GM21717 (cell line): ENCODE measurements around the gene S1PR4.
"Not testable (repeated sequence)": the region's sequence is repeated elsewhere in the genome, so short reads cannot be mapped to it uniquely, and the experiment has no call there.

Experiments
- ATAC-seq: cut with Tn5 transposase; IDR thresholded peaks from one replicate; pipeline ENCODE4 v1.9.1; 2021; ENCODE audit warnings: mild to moderate bottlenecking, moderate library complexity; ENCODE audit not compliant: unreplicated experiment

The S1PR4 gene

DNA sequence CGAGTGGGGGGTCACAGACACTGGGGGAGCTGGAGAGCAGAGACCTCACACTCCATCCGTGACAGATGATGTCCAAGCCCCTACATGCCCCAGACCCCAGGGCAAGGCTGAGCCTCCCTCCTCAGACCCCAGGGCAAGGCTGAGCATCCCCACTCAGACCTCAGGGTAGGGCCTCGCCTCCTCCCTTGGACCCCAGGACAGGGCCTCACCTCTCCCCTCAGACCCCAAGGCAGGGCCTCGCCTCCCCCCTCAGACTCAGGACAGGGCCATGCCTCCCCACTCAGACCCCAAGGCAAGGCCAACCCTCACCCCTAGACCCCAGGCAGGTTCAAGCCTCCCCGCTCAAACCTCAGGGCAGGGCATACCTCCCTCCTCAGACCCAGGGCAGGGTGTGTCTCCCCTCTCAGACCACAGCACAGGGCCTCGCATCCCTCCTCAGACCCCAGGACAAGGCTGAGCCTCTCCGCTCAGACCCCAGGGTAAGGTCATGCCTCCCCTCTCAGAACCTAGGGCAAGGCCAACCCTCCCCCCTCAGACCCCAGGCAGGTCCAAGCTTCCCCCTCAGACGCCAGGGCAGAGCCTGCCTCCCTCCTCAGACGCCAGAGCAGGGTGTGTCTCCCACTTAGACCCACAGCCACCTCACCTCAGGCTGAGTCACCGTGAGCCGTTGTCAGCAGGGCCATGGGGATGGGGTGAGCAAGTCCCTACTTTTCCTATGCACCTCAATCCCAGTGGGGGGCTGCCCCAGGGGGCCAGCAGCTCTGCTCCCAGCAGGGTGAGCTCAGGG, 1.7 kb upstream of the S1PR4 start:
- ATAC-seq = no peak

DNA sequence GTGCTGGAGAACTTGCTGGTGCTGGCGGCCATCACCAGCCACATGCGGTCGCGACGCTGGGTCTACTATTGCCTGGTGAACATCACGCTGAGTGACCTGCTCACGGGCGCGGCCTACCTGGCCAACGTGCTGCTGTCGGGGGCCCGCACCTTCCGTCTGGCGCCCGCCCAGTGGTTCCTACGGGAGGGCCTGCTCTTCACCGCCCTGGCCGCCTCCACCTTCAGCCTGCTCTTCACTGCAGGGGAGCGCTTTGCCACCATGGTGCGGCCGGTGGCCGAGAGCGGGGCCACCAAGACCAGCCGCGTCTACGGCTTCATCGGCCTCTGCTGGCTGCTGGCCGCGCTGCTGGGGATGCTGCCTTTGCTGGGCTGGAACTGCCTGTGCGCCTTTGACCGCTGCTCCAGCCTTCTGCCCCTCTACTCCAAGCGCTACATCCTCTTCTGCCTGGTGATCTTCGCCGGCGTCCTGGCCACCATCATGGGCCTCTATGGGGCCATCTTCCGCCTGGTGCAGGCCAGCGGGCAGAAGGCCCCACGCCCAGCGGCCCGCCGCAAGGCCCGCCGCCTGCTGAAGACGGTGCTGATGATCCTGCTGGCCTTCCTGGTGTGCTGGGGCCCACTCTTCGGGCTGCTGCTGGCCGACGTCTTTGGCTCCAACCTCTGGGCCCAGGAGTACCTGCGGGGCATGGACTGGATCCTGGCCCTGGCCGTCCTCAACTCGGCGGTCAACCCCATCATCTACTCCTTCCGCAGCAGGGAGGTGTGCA, 587 bp downstream of the S1PR4 start:
- ATAC-seq = no peak

DNA sequence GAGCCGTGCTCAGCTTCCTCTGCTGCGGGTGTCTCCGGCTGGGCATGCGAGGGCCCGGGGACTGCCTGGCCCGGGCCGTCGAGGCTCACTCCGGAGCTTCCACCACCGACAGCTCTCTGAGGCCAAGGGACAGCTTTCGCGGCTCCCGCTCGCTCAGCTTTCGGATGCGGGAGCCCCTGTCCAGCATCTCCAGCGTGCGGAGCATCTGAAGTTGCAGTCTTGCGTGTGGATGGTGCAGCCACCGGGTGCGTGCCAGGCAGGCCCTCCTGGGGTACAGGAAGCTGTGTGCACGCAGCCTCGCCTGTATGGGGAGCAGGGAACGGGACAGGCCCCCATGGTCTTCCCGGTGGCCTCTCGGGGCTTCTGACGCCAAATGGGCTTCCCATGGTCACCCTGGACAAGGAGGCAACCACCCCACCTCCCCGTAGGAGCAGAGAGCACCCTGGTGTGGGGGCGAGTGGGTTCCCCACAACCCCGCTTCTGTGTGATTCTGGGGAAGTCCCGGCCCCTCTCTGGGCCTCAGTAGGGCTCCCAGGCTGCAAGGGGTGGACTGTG, 1.2 kb downstream of the S1PR4 start:
- ATAC-seq = no peak

DNA sequence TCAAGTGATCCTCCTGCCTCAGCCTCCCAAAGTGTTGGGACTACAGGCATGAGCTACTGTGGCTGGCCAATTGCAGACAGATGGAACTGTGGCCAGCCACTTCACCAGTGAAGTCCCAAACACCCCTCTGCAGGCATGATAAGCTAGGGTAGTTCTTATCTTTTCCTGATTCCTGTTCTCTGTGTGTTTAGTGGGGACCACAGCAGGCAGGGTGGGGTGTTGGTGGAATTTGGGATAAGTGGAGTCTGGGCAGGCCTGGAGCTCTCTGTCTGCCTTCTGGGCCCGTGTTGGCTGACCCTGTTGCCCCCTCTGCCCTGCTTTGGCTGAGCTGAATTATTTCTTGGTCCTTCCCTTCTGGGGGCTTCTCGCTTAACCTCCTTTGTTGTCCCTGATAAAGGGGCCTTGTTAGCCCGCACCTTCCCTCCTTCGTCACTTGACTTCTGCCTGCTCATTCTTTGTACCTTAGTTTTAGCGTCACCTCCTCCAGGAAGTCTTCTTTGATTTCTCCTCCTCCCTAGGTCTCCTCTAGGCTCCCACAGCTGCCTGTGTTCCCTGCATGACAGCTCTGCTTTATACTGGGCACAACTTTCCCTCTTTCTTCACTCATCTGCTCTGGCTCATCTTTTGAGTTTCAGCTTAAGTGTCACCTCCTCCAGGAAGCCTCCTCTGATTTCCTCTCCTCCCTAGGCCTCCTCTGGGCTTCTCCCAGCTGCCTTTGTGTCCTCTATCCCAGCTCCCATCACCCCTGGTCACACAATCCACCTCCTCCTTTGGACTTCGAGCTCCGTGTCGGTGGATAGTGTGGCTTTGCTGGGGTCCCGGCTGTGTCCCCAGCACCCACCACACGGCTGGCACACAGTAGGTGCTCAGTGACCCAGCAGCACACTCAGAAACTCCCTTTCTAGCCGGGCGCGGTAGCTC, 5.4 kb downstream of the S1PR4 start:
- no peak for ATAC-seq

DNA sequence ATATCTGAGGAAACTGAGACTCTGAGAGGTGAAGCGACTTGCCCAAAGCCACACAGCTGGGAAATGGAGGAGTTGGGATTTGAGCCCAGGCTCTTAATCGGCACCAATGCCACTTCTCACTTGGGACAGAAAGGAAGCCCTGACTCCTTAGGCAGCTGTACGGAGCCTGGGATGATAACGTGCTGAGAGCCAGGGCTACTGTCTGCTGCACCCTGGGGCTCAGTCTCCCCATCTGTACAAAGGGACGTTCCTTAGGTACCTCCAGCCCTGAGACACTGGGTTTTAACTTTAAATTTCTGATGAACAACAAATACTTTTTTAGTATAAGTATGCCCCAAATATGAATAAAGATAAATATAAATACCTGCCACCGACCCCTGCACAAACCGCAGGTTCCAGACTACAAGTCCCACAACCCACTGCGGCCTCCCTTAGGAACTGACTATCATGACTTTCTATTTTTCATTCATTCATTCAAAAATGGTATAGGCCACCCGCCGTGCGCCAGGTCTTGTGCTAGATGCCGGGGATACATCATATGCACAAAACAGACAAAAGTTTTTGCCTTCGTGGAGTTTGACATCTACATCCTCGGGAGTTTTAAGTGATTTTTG, 6.4 kb downstream of the S1PR4 start:
- peak; percentile 21 for ATAC-seq

DNA sequence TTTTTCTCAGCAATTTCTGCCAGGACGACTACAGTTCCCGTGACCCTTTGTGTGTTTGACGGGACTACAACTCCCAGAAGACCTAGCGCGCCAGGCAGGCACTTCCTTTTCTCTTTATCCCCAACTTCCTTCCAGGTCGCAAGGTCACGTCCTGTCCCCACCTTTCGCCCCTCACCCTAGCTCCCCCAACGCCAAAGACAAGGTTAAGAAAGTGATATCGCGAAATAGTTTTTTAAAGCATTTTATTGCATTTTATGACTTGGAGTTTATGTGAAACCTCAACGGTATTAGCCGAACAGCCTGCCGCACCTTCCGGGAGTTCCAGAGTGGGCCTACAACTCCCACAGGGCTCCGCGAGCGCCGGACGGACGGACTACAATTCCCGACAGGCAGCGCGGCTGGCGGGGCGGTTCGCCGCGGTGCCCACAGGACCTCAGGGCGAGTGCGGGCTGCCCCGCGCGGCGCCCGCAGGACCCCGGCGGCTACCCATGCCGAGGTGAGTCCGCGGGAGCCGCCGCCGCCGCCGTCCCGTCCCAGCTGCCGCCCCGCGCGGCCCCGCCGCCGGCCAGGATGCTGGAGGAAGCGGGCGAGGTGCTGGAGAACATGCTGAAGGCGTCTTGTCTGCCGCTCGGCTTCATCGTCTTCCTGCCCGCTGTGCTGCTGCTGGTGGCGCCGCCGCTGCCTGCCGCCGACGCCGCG, 7.0 kb downstream of the S1PR4 start, which contains the start of gene NCLN:
Gene NCLN (plus strand): TSS at position 470 of the 699 bp plus-strand sequence. CDS start 101 bp downstream, at position 571.
- peak; percentile 61 for ATAC-seq

DNA sequence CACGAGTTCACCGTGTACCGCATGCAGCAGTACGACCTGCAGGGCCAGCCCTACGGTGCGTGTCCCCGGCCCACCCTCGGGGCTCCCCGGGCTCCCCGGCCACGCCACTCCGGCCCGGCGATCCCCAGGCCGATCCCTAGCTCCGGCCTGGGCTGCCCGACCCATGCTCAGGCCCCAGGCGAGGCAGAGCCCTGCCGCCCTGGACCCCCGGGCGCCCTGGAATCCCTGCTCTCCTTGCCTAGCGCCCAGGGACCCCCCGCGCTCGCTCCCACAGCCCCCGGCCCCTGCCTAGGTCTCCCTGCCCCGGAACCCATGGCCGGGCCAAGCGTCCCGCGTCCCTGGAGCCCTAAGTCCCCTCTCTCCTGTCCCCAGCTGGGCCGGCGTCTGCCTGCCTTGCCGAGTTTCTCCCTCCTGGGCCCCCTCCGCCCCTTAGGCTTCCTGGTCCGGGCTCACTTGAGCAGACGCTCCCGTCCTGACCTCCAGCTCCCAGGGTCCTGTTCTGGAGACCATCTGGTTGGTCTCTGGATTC, 7.7 kb downstream of the S1PR4 start:
- ATAC-seq = no peak

DNA sequence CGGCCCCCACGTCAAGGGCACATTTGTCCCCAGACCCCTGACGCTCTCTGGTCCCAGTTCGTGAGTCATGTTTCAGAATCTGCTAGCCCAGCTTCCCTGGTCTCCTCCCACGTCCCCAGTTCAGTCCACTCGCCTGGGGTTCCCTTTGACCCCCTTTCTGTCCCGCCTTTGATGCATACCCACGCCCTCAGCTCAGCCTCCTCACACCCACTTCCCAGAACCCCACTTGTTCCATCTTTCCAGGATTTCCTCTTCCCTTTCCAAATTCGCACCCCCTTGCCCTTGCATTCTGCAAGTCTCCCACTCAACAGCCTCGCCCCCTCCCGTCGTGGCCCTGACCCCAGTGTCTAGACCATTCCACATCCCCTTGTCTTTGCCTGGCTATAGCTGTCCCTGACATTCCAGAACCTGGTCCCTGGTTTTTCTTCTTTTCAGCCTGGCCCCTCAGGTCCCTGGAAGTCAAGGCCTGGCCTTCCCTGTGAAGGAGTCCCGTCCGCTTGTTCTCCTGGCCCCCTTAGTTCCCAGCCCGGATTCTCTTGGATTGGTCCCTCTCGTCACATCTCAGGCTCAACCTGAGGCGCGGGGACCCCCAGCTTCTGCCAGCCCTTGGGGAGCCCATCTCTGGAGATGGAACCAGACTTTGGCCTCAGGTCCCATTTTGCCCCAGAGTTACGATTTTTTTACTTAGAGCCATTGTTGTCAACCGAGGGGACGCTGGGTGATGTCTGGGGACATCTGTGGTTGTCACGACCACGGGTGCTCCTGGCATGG, 8.5 kb downstream of the S1PR4 start:
- ATAC-seq = no peak

DNA sequence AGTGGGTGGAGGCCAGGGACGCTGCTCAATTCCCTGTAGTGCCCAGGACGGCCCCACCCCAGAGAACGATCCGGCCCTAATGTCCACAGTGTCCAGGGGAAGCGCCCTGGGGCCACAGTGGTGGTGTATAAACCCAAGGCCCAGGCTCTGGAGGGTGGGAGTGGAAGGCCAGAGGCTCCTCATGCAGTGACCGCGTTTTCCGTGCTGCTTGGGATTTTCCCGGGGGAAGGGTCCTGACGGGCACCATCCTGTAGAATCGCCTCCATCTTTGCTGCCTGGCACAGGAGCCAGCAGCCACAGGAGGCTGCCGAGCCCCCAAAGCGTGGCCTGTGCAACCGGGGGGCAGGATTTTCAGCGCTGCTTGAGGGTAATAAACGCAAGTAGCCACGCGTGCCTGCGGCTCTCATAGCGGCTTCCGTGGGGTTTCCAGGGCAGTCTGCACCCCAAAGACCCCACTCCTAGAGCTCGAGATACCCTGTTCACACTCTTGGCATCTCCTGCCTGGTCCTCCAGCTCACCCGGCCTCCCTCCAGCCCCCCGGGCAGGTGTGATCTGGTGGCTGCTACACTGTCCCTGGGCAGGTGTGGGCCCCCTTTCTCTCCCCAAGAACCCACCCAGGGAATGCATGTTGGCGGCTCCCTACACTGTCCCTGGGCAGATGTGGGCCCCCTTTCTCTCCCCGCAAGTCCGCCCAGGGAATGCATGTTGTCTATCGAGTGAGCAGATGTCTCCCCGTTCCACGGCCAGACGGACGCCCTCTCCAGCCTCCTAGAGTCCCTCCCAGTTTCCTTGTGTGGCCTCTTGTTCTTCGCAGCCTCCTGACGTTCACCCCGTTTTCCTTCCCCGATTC, 9.3 kb downstream of the S1PR4 start:
- ATAC-seq = no peak

DNA sequence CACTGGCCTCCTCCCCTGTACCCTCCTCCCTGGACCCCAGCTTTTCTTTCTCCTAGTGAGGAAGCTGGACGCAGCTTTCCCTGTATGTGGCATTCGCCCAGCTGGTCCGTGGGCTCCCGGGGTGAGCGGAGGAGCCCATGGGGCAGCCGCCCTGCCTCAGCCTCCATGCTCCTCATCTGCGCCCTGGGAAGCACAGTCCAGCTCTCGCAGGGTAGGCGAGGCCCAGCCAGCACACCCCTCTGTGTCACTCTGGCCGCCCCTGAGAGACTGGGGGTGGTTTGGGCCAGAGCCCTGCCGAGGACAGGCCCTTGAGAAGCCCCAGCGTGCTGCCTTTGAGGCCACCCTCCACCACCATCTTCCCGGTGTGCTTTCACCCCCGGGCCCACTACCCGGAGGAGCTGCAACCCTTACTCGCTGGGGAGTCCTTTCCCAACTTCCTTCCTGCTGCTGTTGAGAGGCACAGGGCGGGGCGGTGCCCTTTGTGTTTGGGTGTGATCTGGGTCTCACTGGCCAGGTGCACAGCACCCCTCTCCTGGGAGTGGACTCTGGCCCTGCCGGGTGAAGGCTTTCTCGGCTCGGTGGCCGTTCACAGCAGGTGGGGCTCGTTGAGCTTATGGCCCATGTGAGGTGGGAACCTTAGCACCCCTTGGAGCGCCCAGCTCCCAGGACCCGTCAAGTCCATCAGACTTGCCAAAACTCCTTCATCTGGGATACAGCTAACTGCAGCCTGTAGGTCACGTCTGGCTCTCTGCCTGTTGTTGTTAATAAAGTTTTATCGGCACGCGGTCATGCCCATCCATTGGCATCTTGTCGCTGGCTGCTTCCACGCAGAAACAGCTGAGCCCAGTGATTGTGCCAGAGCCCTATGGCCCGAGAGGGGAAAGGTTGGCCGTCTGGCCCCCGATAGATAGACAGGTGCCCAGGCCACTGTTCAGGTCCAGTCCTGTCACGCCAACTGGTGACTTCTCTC, 10.3 kb downstream of the S1PR4 start:
- no peak for ATAC-seq

DNA sequence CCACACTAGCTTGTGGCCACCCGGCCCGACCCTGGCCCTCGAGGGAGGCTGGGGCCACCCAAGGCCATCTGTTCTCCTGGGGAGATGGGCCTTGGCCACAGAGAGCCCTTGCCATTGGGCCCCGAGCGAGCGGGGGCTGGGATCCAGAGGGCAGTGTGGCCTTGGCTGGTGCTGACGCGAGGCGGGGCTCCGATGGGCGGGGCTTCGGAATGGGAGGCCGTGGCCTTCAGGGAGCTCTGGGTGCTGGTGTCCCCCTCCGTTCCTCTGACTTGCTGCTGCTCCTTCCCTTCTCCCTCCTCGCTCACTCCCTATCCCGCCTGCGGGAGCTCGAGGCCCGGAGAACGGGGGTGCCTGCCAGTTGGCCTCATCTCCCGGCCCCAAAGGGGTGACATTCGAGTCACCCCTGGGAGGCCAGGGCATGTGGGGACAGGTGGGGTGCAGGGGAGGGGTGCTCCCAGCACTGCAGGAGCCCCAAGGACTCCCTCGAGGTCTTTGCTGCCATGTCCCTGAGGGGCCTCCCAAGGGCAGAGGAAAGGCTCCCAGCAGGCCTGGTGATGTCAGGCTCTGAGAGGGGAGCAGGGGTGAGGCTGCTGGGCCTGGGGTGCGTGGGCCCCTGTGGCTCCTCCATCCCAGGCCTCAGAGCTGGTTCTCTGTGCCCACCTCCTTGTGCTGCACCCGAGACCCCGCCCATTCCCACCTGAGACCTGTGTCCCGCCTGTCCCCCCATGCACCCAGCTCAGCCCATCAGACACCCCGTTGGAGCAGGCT, 11.3 kb downstream of the S1PR4 start:
- ATAC-seq = no peak

DNA sequence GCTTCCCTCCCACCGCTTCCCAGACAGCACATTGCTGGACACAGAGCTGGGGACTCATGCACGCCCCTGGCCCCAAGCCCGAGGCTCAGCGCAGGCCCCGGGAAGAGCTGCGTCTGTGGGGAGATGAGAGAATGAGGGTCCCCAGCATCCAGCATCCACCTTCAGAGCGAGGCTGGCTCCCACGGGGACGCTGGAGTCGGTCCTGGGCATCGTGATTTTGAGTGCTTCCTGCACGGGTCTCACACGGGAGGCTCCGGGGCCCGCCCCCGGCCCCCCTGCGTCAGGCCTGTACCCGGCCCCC, 11.9 kb downstream of the S1PR4 start:
- no peak for ATAC-seq

DNA sequence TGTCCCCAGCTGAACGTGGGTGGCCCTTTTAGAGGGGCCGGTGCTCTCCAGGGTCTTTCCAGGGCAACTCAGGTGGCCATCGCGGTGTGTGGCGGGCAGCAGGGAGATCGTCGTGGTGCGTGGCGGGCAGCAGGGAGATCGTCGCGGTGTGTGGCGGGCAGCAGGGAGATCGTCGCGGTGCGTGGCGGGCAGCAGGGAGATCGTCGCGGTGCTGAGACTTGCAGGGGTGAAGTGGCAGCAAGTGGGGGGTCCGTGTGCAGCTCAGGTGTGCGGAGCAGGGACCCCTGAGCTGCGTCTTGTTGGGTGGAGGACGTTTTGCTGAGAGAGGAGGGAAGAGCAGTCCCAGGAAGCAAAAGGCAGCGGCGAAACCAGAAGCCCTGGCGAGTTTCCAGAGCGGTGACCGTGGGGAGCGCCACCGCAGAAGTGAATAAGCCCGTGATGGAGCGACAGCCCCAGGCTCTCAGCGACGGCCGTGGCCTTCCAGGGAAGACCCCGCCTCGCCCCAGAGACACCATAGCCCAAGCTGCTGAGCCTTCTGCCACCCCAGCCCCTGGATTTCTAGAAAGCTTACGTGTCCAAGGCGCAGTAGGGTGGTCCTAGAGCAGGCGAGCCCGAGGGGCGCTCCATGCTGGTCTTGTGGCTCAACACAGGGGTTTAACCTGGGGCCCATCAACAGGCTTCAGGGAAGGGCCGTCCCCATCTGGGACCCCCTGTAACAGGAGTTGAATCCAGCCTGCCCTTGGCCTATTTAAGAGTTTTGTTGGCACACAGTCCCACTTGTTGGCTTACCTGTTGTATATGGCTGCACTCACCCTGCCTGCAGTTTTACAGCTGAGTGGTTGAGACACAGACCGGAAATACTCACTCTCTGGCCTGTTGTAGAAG, 12.6 kb downstream of the S1PR4 start:
- ATAC-seq = no peak

DNA sequence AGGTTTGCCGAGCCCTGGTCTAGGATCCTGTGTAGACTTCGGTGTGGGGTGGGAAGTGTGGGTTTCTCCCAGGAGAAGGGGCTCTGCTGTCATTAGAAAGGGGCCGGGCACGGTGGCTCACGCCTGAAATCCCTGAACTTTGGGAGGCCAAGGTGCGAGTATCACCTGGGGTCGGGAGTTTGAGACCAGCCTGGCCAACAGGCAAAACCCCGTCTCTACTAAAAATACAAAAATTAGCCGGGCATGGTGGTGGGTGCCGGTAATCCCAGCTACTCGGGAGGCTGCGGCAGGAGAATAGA, 13.2 kb downstream of the S1PR4 start:
- ATAC-seq = not testable (repeated sequence)

DNA sequence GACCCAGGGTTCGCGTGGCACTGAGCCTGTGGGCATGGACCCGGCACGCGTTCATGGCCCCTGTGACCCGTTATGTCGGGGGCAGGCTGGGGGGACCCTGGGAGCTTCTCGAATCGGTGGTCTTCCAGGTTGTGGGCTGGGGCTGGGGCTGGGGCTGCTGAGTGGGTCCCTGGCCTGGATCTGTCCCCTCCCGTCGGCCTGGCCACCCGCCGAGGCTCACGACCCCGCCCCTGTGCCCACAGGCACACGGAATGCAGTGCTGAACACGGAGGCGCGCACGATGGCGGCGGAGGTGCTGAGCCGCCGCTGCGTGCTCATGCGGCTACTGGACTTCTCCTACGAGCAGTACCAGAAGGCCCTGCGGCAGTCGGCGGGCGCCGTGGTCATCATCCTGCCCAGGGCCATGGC, 13.7 kb downstream of the S1PR4 start:
- no peak for ATAC-seq
